ENCODE data around the gene RTF2. TPM values are rescaled to one million over a fixed set of nuclear protein-coding genes. Genes with fewer than 3 reads are reported as not detected.

Gene RTF2
- total and polyA plus RNA-seq, 2 experiments from 2014 or later, result 28.2 to 53.7 TPM

GRCh38 chr20:56426026-56426425 lies 42.4 kb upstream of the RTF2 start:
- Histone ChIP-seq H2AFZ (no peak overlapping the region), H3K9me2 (ENCODE audit: insufficient read depth) (no peaks in the 10 kb centered on the region), H3K4me2 (no peak overlapping the region), H3K79me2 (replicated peaks; ENCODE audit: insufficient read depth) (no peaks in the 10 kb centered on the region), H3K4me1 (ENCODE audit: insufficient read depth) (no peaks in the 10 kb centered on the region), H3K36me3 (ENCODE audit: insufficient read depth) (no peaks in the 10 kb centered on the region), H3K27ac (ENCODE audit: low read depth) (no peak overlapping the region), H3F3A (replicated peaks; ENCODE audit: low read depth) (no peaks in the 10 kb centered on the region), H4K20me1 (replicated peaks; ENCODE audit: insufficient read depth) (no peaks in the 10 kb centered on the region), H3K4me3 (no peak overlapping the region), H3K27me3 (ENCODE audit: insufficient read depth) (peaks cover 16% of the 10 kb centered on the region; the same call in 1 of the 2 replicates)
- ATAC-seq, result no peak
- Mint-ChIP-seq H3K9me3 (no peaks in the 10 kb centered on the region; the same call in 2 of the 3 replicates), H3K27ac (no peak overlapping the region), H3K27me3 (ENCODE audit: insufficient read depth, low read depth, poor library complexity) (peaks cover 32% of the 10 kb centered on the region), H3K36me3 (ENCODE audit: low read depth) (no peaks in the 10 kb centered on the region; the same call in 2 of the 3 replicates), H3K4me1 (peaks cover 11% of the 10 kb centered on the region), H3K4me3 (no peak overlapping the region)
- TF ChIP-seq ZNF462 (CRISPR knock-in tag; IDR thresholded peaks at IDR 0.05), result no peak
- no peak for TF ChIP-seq EZH2 (IDR thresholded peaks at IDR 0.05; ENCODE audit: low read depth, unreplicated experiment)
- no peak for TF ChIP-seq REST (IDR thresholded peaks at IDR 0.05; ENCODE audit: unreplicated experiment)
- no peak for TF ChIP-seq CTCF (conservative IDR thresholded peaks at IDR 0.05; ENCODE audit: low read depth in 2 of 2)
- TF ChIP-seq POLR2AphosphoS5 (IDR thresholded peaks at IDR 0.05; ENCODE audit: low read depth), result no peak
- DNase-seq (ENCODE audit: low spot score), result no peak
